ENCODE results near the gene TMEM232. TPM values are rescaled to one million over a fixed set of nuclear protein-coding genes. Genes with fewer than 3 reads are reported as not detected.

Gene TMEM232
- total and polyA plus RNA-seq, 2 of the 4 experiments (the other 2 are of a cell fraction), result 0.17 to 0.36 TPM

- no CpG with 5 or more reads among the region's 1 CpG for WGBS, 2 experiments (ENCODE audit: extremely low coverage in 2 of 2, insufficient read length in 1 of 2)
- CTCF ChIA-PET, result no interaction called here
These were observed 180.8 kb downstream of the TMEM232 start for GRCh38 chr5:110545716-110546115.

More at GRCh38 chr5:110545716-110546115, 180.8 kb downstream of the TMEM232 start:
- Histone ChIP-seq H2AK9ac (replicated peaks; ENCODE audit: low read depth, low read length, poor library complexity) (no peak overlapping the region), H2AK5ac (ENCODE audit: low read depth, low read length) (no peak overlapping the region), H2BK15ac (ENCODE audit: low read depth, low read length) (no peak overlapping the region), H2BK20ac (ENCODE audit: low read depth, low read length) (no peak overlapping the region), H3K9me1 (ENCODE audit: insufficient read depth, low read length) (no peaks in the 10 kb centered on the region), H3K4me1 (ENCODE audit: control insufficient read depth, insufficient read depth, low read length) (no peaks in the 10 kb centered on the region), H3K4me2 (ENCODE audit: low read depth, low read length) (no peak overlapping the region), H3K4me3 (ENCODE audit: insufficient read depth, low read depth, low read length) (no peak overlapping the region), H3K27ac (ENCODE audit: insufficient read depth, low read length) (no peak overlapping the region), H3K9me3 (ENCODE audit: control insufficient read depth, insufficient read depth, low read length) (no peaks in the 10 kb centered on the region), H3K23ac (ENCODE audit: low read depth, low read length) (no peak overlapping the region), H3K14ac (replicated peaks; ENCODE audit: low read depth, low read length) (no peak overlapping the region), H3K27me3 (ENCODE audit: control insufficient read depth, insufficient read depth, low read length) (no peaks in the 10 kb centered on the region), H3K56ac (ENCODE audit: extremely low read depth, insufficient read depth, low read length) (no peak overlapping the region), H2AFZ (replicated peaks; ENCODE audit: low read length, poor library complexity) (no peak overlapping the region), H4K8ac (ENCODE audit: low read depth in 2 of 2, low read length in 2 of 2) (no peak overlapping the region), H2BK5ac (ENCODE audit: low read depth, low read length, poor library complexity, severe bottlenecking) (no peak overlapping the region), H4K91ac (ENCODE audit: insufficient read depth, low read depth, low read length) (no peak overlapping the region), H3K36me3 (ENCODE audit: control insufficient read depth, insufficient read depth, low read length) (no peaks in the 10 kb centered on the region), H4K20me1 (ENCODE audit: insufficient read depth, low read length) (no peaks in the 10 kb centered on the region), H2BK120ac (ENCODE audit: low read depth, low read length) (no peak overlapping the region), H3K79me1 (ENCODE audit: low read depth in 1 of 2, low read length in 2 of 2) (no peaks in the 10 kb centered on the region), H3K4ac (ENCODE audit: low read depth, low read length) (no peak overlapping the region), H3K18ac (ENCODE audit: low read depth, low read length) (no peak overlapping the region), H3K9ac (ENCODE audit: low read depth, low read length) (no peak overlapping the region), H4K5ac (ENCODE audit: low read depth, low read length) (no peak overlapping the region)
- in situ Hi-C loops (cut with MboI; ENCODE audit: low sequenced_read_pairs) (no loop called here), dilution Hi-C loops (cut with HindIII; ENCODE audit: low sequenced_read_pairs, unreplicated experiment) (no loop called here), intact Hi-C loops (cut with micrococcal nuclease) (no loop called here)
- POLR2A ChIA-PET (ENCODE audit: unreplicated experiment), result no interaction called here
- ATAC-seq (ENCODE audit: low read depth) (no peak), DNase-seq (no peak)
- no peak for TF ChIP-seq NFE2L2 (IDR thresholded peaks at IDR 0.05; ENCODE audit: low read depth, low read length)
- TF ChIP-seq RFX5 (IDR thresholded peaks at IDR 0.05; ENCODE audit: low read depth, low read length), result no peak
- no peak for TF ChIP-seq RCOR1 (IDR thresholded peaks at IDR 0.05; ENCODE audit: insufficient replicate concordance, low read length)
- TF ChIP-seq ELK1 (IDR thresholded peaks at IDR 0.05; ENCODE audit: borderline replicate concordance, low read depth, low read length), result no peak
- TF ChIP-seq CHD1 (IDR thresholded peaks at IDR 0.05; ENCODE audit: low read depth, low read length), result no peak
- no peak for TF ChIP-seq MAZ (IDR thresholded peaks at IDR 0.05; ENCODE audit: borderline replicate concordance, low read depth, low read length)
- no peak for TF ChIP-seq CTCF (conservative IDR thresholded peaks at IDR 0.05; ENCODE audit: low read depth, low read length)
- TF ChIP-seq FOS (IDR thresholded peaks at IDR 0.05; ENCODE audit: low read depth, low read length), result no peak
- TF ChIP-seq RAD21 (IDR thresholded peaks at IDR 0.05; ENCODE audit: low read length), result no peak
- TF ChIP-seq MAFK (IDR thresholded peaks at IDR 0.05; ENCODE audit: low read depth, low read length), result no peak
- no peak for TF ChIP-seq POLR2A (IDR thresholded peaks at IDR 0.05; ENCODE audit: low read depth, low read length)
- no peak for TF ChIP-seq BHLHE40 (IDR thresholded peaks at IDR 0.05; ENCODE audit: low read depth, low read length)
- TF ChIP-seq CEBPB (IDR thresholded peaks at IDR 0.05; ENCODE audit: low read depth, low read length), result no peak
- TF ChIP-seq MXI1 (IDR thresholded peaks at IDR 0.05; ENCODE audit: borderline replicate concordance, low read depth, low read length), result no peak
- no peak for TF ChIP-seq USF2 (IDR thresholded peaks at IDR 0.05; ENCODE audit: low read depth, low read length)
- no peak for TF ChIP-seq SMC3 (IDR thresholded peaks at IDR 0.05; ENCODE audit: low read depth, low read length)
- no TSS peak for BruUV-seq (replicated peaks)
